ENCODE measurements around the gene SNX21.
"Not testable (repeated sequence)": the region's sequence is repeated elsewhere in the genome, so short reads cannot be mapped to it uniquely, and the experiment has no call there.

Gene SNX21

DNA sequence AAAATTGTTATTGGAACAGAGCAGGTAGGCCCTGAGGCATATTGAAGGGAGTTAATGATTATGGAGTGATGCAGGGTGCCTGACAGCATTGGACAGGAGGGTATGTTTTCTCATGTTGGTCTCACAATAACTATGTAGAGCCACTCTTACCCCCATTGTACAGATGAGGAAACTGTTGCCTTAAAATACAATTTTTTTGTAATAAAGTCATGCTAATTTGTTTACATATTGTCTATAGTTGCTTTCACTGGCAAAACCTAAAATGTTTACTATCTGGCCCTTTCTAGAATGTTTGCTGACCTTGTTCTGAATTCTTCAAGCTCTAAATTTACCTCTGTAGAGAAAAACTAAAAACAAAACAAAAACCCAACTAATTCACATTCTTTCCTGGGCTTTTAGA is 17.9 kb downstream of the SNX21 start:
- DNase-seq, result no peak

DNA sequence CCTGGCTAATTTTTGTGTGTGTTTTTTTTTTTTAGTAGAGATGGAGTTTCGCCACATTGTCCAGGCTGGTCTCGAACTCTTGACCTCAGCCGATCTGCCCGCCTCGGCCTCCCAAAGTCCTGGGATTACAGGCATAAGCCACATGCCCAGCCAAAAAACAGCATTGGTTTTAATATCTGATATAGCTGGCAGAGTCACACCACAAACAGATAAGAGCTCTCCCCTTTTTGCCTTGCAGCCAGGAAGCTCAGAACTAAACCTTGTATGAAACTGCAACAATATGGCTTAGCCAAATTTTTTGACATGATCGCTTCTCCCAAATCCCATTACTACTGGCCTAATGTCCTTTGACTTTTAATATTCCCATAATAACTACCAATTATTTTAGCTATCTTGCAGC is 18.7 kb downstream of the SNX21 start:
- no peak for DNase-seq

DNA sequence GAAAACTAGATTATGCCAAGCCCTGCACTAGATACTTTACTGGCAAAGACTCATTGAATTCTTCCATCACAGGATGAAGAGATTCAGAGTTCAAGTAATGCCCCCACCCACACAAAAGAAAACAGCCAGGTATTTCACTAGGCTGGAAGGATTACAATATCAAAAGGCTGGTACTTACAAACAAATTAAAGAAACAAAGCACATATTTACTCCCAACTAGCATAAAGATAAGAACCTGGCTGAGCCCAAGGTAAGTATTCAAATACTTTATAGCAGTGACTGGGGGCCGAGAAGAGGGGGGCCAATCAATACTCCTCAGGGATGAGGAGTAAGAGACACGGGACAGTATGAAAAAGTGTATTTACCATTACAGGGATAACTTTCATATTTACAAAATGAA is 19.9 kb downstream of the SNX21 start:
- DNase-seq, result no peak

DNA sequence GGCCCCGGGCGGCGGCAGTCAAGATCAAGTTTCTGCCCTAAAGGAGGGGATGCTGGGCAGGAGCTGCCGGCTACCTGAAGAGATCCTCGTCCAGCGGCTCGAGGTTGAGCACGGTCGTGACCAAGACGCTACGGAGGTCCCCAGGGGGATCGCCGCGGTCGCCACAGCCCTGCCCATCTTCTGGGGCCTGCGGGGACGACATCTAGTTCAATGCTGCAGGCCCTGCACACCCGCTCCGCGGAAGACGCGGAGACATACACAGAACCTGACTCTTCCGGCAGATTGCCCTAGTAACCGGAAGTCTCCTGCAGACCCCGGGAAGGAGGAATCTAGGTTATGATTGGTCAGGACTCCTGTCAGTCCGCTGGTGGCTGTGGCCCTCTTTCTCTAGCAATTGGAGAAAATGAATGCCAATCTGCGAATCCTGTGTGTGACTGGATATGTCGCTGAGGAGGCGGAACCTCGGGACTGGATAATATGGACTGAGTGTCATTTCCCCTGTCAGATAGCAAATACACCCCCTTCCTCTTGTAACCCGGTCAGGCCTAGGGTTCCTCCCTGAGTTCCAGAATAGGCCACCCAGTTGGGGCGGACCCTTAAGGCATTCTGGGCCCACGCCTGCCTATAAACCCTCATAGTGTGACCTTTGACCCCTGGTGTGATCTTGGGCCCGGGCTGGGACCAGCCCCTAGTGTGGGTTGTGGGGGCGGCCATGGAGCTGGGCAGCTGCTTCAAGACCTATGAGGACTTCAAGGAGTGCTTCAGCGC is 23.7 kb downstream of the SNX21 start, which contains the start of the genes ACOT8 and ZSWIM3:
Gene ACOT8, minus strand, starts transcription at position 279 of the 768 bp plus-strand sequence. Its CDS starts 77 bp downstream, at position 202.
Gene ZSWIM3, plus strand, starts transcription at position 501 of the 768 bp plus-strand sequence. Its CDS starts 212 bp downstream, at position 713.
- DNase-seq, result peak; percentile 100

DNA sequence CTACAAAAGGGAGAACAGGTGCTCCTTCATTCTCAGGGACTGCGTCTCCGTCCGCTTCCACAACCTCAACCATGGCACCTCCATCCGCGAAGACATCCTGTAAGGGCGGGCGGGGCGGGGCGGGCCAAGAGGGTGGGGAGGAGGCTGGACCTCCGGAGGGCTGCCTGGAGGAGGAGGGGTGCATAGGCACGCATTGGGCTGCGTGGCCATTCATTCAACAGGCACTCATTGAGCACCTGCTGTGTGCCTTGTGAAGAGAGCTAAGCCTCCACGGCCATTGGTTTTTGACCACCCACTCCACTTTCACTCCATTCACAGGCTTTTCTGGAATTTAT is 24.2 kb downstream of the SNX21 start:
- DNase-seq, result no peak

DNA sequence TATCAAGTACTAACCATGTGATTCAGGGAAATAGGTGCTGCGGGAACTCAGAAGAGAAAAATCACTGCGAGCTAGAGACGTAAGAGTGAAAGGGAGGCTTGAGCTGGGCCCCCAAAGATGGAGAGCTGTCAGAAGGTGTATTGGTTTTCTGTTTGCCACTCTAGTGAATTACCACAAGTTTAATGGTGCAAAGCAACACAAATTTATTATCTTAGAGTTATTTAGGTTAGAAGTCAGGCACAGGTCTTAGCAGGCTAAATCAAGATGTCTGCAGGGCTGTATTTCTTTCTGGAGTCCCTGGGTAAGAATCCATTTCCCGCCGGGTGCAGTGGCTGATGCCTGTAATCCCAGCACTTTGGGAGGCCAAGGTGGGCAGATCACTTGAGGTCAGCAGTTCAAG is 26.3 kb downstream of the SNX21 start:
- DNase-seq, result no peak

DNA sequence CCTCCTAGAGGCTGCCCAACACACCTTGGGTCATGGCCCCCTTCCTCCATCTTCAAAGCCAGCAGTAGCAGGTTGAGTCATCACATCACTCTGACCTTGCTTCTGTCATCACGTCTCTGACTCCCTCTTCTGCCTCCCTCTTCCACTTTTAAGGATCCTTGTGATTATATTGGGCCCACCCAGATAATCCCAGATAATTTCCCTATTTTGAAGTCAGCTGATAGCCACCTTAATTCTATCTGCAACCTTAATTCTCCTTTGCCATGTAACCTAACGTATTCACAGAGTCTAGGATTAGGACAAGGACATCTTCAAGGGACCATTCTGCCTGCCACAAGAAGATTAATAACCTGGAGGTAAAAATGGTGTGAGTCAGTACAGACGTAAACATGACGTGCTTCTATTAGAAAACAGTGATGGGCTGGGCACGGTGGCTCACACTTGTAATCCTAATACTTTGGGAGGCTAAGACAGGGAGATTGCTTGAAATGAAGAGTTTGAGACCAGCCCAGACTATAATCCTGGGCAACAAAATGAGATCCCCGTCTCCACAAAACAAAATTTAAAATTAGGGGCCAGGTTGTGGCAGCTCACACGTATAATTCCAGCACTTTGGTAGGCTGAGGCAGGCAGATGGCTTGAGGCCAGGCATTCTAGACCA is 27.1 kb downstream of the SNX21 start:
- DNase-seq, result peak; percentile 86

DNA sequence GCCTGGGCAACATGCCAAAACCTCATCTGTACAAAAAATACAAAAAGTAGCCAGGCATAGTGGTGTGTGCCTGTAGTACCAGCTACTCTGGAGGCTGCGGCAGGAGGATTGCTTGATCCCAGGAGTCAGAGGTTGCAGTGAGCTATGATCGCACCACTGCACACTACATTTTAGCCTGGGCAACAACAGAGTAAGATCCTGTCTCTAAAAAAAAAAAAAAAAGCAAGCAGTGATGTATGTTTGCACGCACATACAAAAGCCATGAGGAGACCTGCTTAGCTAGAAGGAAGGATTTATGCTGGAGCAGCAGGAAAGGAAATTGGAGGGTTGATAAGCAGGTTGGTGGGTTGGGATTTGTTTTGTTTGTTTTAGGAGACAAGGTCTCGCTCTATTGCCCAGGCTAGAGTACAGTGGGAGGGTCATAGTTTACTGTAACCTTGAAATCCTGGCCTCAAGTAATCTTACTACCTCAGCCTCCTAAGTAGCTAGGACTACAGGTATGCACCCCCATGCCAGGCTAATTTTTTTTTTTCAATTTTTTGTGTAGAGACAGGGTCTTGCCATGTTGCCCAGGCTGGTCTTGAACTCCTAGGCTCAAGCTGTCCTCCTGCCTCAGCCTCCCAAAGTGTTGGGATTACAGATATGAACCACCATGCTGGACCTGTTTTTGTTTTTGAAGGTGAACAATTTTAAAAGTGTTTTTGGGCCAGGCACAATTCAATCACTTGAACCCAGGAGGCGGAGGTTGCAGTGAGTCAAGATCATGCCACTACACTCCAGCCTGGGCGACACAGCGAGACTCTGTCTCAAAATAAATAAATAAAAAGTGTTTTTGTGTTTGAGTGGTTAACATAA is 27.8 kb downstream of the SNX21 start:
- no peak for DNase-seq

DNA sequence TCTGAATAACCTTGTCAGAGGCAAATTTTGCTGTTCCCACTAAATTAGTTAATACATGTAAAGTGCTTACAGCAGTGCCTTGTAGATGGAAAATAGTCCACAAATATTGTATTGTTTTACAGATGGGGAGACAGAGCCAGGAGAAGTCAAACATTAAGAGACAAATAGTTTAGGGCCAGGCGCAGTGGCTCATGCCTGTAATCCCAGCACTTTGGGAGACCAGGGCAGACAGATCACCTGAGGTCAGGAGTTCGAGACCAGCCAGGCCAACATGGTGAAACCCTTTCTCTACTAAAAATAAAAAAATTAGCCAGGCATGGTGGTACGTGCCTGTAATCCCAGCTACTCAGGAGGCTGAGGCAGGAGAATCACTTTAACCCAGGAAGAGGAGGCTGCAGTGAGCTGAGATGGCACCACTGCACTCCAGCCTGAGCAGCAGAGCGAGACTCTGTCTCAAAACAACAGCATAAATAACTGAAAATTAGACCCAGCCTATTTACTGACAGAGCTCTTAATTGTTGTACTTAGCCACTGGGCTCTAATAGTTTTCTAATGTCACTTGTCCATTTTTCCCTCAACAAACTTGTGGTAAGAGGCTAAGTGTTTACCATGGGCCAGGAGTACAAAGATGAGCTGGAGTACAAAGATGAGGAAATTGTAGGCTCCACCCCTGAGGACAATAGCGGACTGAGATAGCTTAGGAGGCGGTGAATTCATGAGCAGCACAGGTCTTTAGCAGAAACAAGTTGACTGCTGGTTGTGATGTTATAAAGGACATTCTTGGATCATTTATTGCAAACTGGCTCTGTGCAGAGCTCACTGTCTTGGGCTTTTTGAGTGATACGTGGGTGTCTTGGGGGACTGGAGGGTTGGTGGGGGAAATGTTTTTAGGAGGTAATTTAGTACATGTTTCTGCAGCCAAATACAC is 30.2 kb downstream of the SNX21 start:
- no peak for DNase-seq

DNA sequence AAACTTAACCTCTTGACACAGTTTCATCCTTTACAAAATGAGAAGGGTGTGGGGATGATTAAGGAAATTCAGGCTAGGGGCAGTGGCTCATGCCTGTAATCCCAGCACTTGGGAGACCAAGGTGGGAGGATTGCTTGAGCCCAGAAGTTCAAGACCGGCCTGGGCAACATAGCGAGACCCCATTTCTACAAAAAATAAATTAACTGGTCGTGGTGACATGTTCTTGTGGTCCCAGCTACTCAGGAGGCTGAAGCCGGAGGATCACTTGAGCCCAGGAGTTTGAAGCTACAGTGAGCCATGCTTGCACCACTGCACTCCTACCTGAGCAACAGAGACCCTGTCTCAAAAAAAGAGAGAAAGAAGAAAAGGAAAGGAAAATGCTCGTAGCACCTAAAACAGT is 32.9 kb downstream of the SNX21 start:
- no peak for DNase-seq

DNA sequence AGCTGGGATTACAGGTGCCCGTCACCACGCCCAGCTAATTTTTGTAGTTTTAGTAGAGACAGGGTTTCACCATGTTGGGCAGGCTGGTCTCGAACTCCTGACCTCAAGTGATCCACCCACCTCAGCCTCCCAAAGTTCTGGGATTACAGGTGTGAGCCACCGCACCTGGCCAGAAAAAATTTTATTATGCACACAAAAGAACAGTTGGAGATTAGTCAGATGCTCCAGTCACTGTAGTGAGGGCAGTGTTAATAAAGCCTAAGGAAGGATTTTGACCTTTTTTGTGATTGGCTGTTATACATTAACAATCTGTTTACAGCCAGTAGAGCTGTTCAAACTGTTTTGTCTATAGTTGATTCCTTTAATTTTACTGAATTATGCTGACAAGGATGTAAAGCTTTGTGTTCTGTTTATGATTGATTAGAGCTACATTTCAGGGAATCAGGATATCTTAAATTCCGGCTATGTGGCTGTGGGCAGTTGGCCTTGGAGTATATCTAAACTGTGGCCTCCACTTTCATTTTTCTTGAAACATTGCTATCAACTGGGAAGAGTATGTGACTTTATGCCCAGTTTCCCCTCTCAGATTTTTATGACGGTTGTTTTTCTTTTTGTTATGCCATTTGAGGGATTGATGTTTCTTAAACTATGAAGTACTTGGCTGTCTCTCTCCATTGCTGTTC is 33.7 kb downstream of the SNX21 start:
- no peak for DNase-seq

DNA sequence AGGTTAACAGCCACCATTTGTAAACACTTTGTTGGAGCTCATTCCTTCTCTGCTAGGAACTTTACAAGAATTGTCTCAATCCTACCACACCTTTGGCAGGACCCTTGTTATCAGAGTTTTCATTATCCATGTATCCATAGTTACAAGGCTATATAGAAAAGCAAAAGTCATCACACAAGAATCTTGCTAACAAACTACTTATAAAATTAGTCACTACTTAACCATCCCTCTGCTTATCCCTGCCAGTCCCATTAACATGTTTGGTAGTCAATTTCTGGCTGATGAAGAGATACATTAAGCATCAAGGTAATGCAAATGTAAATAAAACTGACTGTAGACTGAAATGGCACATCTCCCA is 34.2 kb downstream of the SNX21 start:
- DNase-seq, result no peak

DNA sequence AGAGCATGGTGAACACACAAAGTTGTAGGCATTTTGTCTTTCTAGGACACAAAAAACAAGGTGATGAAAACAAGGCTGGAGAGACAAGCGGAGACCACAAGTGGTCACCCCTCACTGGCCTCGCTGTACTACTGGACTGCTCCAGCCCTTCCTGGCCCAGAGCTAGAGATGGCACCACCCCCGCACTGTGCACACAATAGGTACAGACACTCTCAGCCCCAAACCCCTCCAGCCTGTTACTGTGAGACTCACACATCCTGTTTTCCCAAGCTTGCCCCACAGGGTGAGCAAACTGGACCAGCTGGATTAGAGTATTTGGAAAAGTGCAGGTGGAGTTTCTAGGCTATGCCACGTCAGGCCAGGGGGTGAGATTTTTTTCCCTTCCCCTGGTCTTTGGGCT is 39.0 kb downstream of the SNX21 start:
- DNase-seq, result no peak

DNA sequence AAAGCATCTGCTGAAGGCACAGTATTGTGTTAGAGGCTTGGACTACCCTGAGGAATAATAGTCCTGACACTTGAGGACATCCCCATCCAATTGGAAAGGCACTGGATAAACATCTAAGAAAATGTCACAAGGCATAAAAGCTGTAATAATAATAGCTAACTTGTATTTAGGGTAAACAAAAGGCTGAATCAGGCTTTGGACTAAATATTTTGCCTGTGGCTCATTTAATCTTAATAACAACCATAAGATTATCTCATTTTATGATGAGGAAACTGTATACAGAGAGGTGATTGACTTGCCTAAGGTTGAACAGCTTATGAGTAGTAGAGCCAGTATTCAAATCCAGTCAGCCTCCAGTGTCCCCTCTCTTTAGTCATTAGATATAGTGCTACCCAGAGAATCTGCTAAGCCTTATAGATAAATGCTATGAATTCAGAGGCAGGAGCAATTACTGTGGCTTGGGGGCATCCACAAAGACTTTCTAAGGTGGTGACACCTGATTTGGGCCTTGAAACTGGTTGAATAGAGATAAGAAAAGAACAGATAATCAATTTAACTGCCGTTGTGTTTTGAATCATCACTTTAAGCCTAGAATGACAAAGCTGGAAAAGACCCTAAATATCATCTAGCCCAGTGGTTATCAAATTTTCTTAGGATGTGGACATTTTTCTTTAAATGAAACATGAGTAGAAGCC is 40.0 kb downstream of the SNX21 start:
- DNase-seq, result no peak

DNA sequence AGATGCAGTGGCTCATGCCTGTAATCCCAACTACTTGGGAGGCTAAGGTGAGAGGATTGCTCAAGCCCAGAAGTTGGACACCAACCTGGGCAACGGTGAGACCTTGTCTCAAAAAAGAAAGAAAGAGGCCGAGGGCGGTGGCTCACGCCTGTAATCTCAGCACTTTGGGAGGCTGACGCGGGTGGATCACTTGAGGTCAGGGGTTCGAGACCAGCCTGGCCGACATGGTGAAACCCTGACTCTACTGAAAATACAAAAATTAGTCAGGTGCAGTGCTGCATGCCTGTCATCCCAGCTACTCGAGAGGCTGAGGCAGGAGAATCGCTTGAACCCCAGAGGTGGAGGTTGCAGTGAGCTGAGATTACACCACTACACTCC is 40.5 kb downstream of the SNX21 start:
- not testable (repeated sequence) for DNase-seq

DNA sequence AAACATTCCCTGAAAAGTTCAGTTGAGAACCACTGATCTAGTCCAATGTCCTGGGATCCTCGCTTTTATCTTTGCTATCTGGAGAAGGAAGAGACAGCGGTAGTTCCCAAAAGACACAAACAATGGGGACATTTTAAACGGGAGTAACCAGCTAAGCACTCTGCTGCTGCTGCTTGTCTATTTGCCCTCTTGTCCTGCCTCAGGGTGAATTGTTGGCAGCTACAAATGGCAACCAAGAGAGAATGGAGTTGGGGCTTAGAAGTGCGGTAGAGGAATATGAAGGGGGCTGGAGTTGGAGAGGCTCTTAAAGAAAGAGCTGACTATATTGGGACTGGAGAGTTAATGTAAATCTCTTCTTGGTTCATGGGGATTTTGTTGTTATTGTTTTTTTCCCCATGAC is 41.0 kb downstream of the SNX21 start:
- DNase-seq, result no peak

DNA sequence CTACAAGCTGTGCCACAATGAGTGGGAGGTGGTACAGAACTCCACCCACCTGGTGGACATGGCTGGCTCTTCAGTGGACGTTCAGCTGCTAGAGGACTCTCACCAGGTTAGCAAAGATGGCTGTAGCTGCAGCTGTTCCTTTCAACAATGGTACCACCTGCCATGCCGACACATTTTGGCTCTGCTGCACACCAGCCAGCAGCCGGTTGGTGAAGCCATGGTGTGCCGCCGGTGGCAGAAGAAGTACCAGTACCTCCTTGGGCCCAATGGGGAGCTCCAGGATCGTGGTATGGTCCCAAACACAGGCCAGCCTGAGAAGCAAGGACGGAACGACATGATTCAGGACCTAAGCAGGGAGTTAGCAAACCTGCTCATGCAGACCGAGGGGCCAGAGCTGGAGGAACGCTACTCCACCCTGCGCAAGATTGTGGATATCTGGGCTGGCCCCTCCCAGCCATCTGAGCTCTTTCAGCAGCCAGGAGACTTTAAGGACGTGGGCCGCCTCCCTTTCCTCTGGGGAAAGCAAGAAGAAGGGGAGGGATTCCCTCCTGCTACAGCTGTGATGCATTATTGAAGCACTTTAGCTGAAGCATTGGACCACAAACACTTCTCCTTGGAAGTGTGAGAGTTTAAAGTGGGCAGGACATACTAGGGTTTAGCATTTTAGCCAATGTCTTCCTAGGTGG is 44.6 kb downstream of the SNX21 start:
- DNase-seq, result no peak

DNA sequence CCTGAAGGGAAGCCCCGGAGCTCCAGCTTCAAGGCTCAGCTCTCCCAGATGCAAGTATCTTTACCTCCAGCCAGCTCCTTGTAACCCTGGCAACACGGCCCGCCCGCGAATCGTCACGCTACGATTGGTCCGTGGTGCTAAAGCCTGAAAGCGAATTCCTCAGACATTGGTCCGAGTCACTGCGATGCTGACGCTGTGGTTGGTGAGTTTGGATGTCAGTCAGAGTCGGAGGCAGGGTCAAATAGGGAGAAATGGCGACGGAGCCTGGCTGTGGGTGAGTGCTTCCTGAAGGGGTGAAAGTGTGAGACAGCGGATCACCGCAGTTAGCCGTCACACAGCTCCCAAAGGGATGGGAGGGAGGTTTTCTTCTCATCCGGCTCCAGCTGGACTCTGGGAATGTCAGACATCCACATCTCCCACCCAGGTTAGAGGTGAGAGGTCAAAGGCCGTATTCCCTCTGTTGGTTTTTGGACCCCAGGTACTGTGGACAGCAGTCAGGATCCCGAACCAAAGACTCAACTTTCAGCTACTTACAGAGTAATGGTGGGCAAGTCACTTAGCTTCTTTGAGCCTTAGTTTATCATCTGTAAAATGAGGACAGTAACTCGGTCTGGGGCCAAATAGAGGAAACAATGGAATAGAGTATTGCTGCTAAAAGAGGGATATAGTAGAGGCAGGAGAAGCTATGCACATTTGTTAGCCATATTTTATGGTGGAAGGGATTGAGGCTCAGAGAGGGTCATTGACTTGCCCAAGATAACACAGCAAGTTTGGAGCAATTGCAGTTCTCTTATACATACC is 47.6 kb downstream of the SNX21 start, which contains the start of gene ZSWIM1:
Gene ZSWIM1, plus strand, starts transcription at position 240 of the 801 bp plus-strand sequence. CDS start 1,366 bp downstream, outside the sequence.
- peak; percentile 99 for DNase-seq

DNA sequence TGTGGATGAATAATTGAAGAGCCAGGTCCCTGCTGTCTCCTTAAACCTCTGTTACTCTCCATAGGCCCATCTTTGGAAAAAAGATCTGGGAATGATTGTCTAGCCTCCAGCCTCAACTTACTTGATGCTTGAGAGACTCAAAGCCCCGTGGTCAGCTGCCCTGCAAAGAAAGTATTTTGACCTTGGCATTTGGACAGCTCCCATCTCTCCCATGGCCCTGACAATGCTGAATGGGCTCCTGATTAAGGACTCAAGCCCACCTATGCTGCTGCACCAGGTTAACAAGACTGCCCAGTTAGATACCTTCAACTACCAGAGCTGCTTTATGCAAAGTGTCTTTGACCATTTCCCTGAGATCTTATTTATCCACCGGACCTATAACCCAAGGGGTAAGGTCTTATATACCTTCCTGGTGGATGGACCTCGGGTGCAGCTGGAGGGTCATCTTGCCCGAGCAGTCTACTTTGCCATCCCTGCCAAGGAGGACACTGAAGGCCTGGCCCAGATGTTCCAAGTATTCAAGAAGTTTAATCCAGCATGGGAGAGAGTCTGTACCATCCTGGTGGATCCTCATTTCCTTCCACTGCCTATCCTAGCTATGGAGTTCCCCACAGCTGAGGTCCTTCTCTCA is 49.0 kb downstream of the SNX21 start:
- no peak for DNase-seq
